OCI-LY1 (cell line): ENCODE measurements around the gene TMEM201.

ENCODE experiments used
- H2AFZ ChIP-seq: fragments of 200-600 bp; sonication (generic), shearing (Covaris generic); 2 replicates; pipeline ENCODE4 v1.6.0; 2014; ENCODE audit warnings: antibody characterized with exemption, mild to moderate bottlenecking, low read length
- H3F3A ChIP-seq: fragments of 200-600 bp; sonication (generic), shearing (Covaris generic); 2 replicates; pipeline ENCODE4 v1.6.0; 2014; ENCODE audit warnings: mild to moderate bottlenecking, antibody characterized with exemption, low read length, moderate library complexity; ENCODE audit not compliant: insufficient read depth
- H3K27ac ChIP-seq: fragments of 200-600 bp; sonication (generic); 2 replicates; pipeline ENCODE4 v1.5.1; 2014; ENCODE audit warnings: low read length, mixed run types, mild to moderate bottlenecking, low read depth; ENCODE audit not compliant: poor library complexity, severe bottlenecking
- H3K27me3 ChIP-seq: fragments of 200-600 bp; sonication (generic); 2 replicates; pipeline ENCODE4 v1.6.0; 2014; ENCODE audit warnings: antibody characterized with exemption, mild to moderate bottlenecking, low read length, moderate library complexity; ENCODE audit not compliant: insufficient read depth
- H3K36me3 ChIP-seq: fragments of 200-600 bp; sonication (generic); 2 replicates; pipeline ENCODE4 v1.6.1; 2014; ENCODE audit warnings: mild to moderate bottlenecking, antibody characterized with exemption, low read length, moderate library complexity, mixed read lengths; ENCODE audit not compliant: insufficient read depth
- H3K4me1 ChIP-seq: fragments of 200-600 bp; sonication (generic); 2 replicates; pipeline ENCODE4 v1.5.1; 2014; ENCODE audit warnings: mild to moderate bottlenecking, low read length, moderate library complexity; ENCODE audit not compliant: insufficient read depth, severe bottlenecking
- H3K4me2 ChIP-seq: fragments of 200-600 bp; sonication (generic), shearing (Covaris generic); 2 replicates; pipeline ENCODE4 v1.6.1; 2014; ENCODE audit warnings: low read length
- H3K4me3 ChIP-seq: fragments of 200-600 bp; sonication (generic); 2 replicates; pipeline ENCODE4 v1.5.1; 2014; ENCODE audit warnings: low read length, low read depth, mild to moderate bottlenecking, mixed read lengths; ENCODE audit not compliant: poor library complexity, severe bottlenecking
- H3K79me2 ChIP-seq: fragments of 200-600 bp; shearing (Covaris generic); 2 replicates; pipeline ENCODE4 v1.6.1; 2016; ENCODE audit warnings: mixed run types, low read length, mixed read lengths; ENCODE audit not compliant: insufficient read depth
- H3K9ac ChIP-seq: fragments of 200-600 bp; sonication (generic), shearing (Covaris generic); 2 replicates; pipeline ENCODE4 v1.6.1; 2014; ENCODE audit warnings: mild to moderate bottlenecking, low read length, mixed read lengths
- H3K9me2 ChIP-seq: fragments of 200-600 bp; sonication (generic), shearing (Covaris generic); 2 replicates; pipeline ENCODE4 v1.6.1; 2014; ENCODE audit warnings: low read depth, mild to moderate bottlenecking, low read length, mixed read lengths
- H3K9me3 ChIP-seq: fragments of 200-600 bp; shearing (Covaris generic); 2 replicates; pipeline ENCODE4 v1.6.1; 2014; ENCODE audit warnings: low read length, mixed read lengths
- H4K20me1 ChIP-seq: fragments of 200-600 bp; sonication (generic), shearing (Covaris generic); 2 replicates; pipeline ENCODE4 v1.6.0; 2016; ENCODE audit warnings: mild to moderate bottlenecking, low read length; ENCODE audit not compliant: insufficient read depth
- CTCF ChIP-seq: fragments of 200-600 bp; sonication (generic), shearing (Covaris generic); IDR thresholded peaks from 2 replicates; pipeline ENCODE4 v1.5.1; 2017; ENCODE audit warnings: mild to moderate bottlenecking, antibody characterized with exemption, low read length, moderate library complexity, mixed read lengths
- EZH2 ChIP-seq: fragments of 200-600 bp; sonication (generic), shearing (Covaris generic); IDR thresholded peaks from 2 replicates; pipeline ENCODE4 v1.8.0; 2017; ENCODE audit warnings: borderline replicate concordance, mixed run types, mild to moderate bottlenecking, antibody characterized with exemption, low read length, moderate library complexity, mixed read lengths

Gene TMEM201

GRCh38 chr1:9596415-9597123 is 7.9 kb downstream of the TMEM201 start:
- Histone ChIP-seq H4K20me1 (no peaks in the 10 kb centered on the region), H3K79me2 (peaks cover 20% of the 10 kb centered on the region; the same call in 1 of the 2 replicates), H3K9me2 (no peaks in the 10 kb centered on the region), H3K27ac (peak overlapping the region; percentile 41), H3F3A (no peaks in the 10 kb centered on the region), H3K27me3 (no peaks in the 10 kb centered on the region), H3K4me2 (no peak overlapping the region), H3K9ac (no peak overlapping the region), H3K36me3 (peaks cover 46% of the 10 kb centered on the region), H3K4me3 (no peak overlapping the region), H3K4me1 (peaks cover 28% of the 10 kb centered on the region), H3K9me3 (no peaks in the 10 kb centered on the region), H2AFZ (no peak overlapping the region)
- no peak for TF ChIP-seq EZH2
- TF ChIP-seq CTCF = no peak

GRCh38 chr1:9597361-9598315 is 8.9 kb downstream of the TMEM201 start:
- Histone ChIP-seq H3K4me2 (no peak overlapping the region), H3K27me3 (no peaks in the 10 kb centered on the region), H3K36me3 (peaks cover 57% of the 10 kb centered on the region), H3F3A (no peaks in the 10 kb centered on the region), H3K4me1 (peaks cover 17% of the 10 kb centered on the region), H3K79me2 (peaks cover 13% of the 10 kb centered on the region; the same call in 1 of the 2 replicates), H3K27ac (no peak overlapping the region), H3K9me3 (no peaks in the 10 kb centered on the region), H4K20me1 (no peaks in the 10 kb centered on the region), H3K9me2 (no peaks in the 10 kb centered on the region), H2AFZ (no peak overlapping the region), H3K4me3 (no peak overlapping the region), H3K9ac (no peak overlapping the region)
- TF ChIP-seq CTCF (no peak), EZH2 (no peak)

GRCh38 chr1:9598316-9598700 is 9.6 kb downstream of the TMEM201 start:
- Histone ChIP-seq H3K4me2 (no peak overlapping the region), H3K4me1 (peaks cover 10% of the 10 kb centered on the region), H3K9ac (no peak overlapping the region), H3K79me2 (peaks cover 6% of the 10 kb centered on the region; the same call in 1 of the 2 replicates), H3F3A (no peaks in the 10 kb centered on the region), H3K27ac (no peak overlapping the region), H3K9me3 (no peaks in the 10 kb centered on the region), H3K4me3 (no peak overlapping the region), H4K20me1 (no peaks in the 10 kb centered on the region), H3K27me3 (no peaks in the 10 kb centered on the region), H2AFZ (no peak overlapping the region), H3K36me3 (peaks cover 63% of the 10 kb centered on the region), H3K9me2 (no peaks in the 10 kb centered on the region)
- TF ChIP-seq EZH2 (no peak), CTCF (no peak)
